Activated CD8-positive, alpha-beta memory T cell treated with anti-CD3 and anti-CD28 coated beads, Interleukin-2, amount 50 U/mL, for 1 hour (primary cell): ENCODE results near the gene TSPAN11.
"Not testable (repeated sequence)": the region's sequence is repeated elsewhere in the genome, so short reads cannot be mapped to it uniquely, and the experiment has no call there.

Experiments used
- DNase-seq: peaks from one replicate; pipeline ENCODE4 v3.0.0-alpha.2; 2020; ENCODE audit errors: extremely low read depth

Gene TSPAN11

DNA sequence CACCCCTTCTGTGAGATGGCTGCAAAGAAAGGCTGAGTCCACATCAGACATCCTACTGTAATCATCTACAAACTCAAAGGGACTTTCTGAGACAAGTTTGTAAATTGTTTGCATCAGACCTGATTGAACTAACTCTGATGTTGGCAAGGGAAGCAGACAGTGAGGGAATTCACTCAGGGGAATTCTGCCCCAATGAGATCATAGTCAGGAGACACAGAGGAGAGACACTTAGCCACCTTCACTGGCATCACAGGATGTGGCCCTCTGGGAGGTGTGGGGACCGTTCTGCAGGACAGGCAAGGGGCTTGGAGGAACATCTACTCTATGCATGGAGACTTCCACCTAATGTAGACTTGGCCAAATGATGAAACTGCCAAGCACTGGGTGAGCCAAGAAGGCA is 76.5 kb downstream of the TSPAN11 start:
- no peak for DNase-seq

DNA sequence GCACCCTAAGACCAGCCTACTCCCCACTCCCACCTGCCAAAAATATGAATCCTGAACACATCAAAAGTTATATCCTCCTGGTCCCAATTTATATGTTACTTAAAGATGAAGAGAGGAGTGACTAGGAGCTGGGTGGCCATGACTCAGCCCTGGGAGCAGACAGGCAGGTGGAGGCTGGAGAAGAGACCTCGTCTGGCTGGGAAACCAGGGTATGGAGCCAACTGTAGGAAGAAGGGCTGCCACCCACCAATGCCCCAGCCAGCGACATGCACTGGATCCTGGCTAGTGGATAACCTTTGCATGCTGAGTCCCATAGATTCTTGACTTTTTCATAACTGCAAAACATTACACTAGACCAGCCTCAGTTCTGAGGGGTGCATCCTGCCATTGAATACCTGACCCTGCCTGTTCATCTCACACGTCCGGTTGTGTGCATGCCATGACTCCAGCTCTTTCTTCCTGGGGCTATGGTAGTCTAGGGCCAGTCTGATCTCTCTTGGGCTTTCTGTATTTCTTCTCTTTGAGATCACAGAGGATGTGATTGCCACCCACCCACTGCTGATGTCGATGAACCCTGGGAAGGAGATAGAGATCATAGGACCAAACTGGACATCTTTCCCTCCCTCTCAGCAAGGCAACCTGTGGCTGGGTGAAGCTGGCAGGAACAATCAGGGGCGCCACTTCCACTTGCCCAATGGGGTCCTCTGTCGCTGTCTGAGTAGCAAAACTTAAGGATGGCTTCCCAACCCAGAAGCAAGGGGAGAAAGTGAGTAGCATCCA is 77.5 kb downstream of the TSPAN11 start:
- DNase-seq = no peak

GRCh38 chr12:31004666-31005065 is 78.1 kb downstream of the TSPAN11 start:
- no peak for DNase-seq

GRCh38 chr12:31005256-31005943 is 78.9 kb downstream of the TSPAN11 start:
- DNase-seq = no peak

DNA sequence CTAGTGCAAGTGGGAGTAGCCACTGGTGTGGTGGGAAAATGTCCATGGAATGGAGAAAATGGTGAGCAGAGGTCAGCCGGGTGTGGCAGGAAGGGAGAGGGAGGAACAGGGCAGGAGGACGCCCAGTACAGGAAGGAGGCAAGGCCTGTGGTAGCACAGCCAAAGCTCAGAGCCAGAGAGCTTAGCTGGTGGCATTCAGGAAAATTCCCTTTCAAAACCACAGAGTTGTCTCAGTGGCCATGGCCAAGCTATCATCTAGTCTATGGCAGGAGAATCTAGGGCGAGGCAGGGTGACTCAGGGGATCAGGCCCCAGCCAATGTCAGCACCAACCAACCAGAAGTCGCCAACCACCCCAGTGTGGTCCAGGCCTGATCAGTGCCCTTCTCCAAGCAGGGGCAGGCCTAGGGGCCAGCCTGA is 79.4 kb downstream of the TSPAN11 start:
- DNase-seq = no peak

DNA sequence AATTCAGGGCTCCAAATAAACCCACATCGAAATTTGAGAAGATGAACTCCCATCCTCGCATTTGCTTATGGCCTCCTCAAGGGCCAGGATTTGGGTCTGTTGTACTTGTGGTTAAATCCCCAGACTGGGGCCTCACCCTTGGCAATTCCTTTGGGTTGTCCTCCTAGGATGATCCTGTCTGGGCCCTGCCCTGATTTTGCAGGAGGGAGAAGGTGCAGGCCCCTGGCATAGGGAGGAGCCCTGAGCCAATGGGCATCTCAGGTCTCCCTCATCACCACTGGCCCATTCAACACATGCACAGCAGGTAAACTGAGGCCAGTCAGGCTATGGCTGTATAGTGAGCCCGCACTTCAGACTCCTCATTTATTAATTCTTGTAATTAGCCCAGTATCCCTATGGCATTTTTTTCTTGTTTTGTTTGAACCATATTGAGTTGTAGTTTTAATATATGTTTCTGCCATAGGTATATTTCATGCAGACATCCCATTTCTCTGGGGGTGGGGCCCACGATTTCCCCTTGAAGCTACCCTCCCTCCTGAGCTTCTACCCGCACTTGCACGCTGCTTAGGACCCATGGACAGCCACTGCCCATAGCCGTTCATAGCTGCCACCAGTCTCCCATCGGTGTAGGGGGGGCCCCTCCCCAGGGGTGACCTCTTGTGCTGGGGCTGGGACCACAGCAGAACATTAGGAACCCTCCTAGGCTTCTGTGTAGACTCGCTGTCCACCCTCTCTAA is 80.0 kb downstream of the TSPAN11 start:
- DNase-seq = no peak

DNA sequence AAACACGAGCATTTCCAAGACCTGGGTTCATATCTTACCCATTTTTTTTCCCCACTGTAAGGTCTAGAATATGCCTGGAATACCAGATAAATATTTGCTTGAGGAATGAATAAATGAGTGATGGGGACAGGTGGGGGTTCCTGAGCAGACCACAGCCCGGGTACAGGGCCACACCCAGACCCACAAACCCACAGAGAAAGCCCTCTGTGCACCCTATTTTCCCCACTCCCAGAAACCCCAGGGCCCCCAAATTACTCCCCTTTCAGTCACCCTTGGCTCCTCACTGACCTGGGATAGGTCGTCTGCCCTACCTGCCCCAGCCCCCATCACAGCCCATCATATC is 80.6 kb downstream of the TSPAN11 start:
- no peak for DNase-seq

GRCh38 chr12:31007636-31008175 is 81.2 kb downstream of the TSPAN11 start:
- DNase-seq = no peak

DNA sequence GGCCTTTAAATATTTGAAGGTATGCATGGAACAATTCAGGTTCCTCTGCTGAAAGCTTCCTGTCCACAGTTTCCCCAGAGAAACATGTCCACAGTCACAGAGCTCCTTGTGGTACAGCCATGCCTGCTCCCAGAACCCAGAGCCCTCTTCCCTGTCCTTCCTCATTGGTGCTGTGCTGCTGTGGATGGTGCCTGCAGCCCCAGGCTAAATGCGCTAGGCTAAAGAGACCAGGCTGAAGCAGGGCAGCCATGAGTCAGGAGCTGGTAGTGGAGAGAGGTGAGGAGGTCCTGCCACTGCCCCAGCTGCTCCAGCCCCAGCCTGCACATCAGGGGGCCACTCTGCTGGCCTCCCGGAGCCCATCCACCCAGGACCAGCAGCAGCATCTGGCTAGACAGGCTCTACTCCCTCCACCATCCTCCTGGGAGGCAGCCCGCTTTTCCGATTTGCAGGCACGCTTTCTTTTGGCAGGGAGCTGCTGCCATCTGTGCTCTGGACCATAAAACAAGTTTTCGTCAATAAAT is 81.8 kb downstream of the TSPAN11 start:
- DNase-seq = no peak

- DNase-seq = no peak
Observed at GRCh38 chr12:31008961-31009840, 82.7 kb downstream of the TSPAN11 start.

DNA sequence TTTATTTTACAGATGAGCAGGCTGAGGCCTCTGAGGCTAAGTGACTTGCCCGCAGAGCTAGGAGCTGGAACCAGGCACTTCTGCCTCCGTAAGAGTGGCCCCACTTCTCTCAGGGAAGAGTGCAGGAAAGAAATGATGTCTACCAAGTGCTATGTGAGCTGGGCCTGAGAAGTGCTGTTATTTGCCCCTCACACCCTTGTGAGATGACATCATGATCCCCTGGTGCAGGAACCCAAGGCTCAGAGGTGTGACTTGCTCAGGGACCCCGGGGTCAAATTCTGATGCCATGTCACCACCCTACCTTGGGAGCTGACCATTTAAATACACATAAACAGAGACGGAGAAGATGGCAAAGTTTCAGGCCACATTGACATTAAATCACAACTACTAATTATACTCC is 83.4 kb downstream of the TSPAN11 start:
- no peak for DNase-seq

DNA sequence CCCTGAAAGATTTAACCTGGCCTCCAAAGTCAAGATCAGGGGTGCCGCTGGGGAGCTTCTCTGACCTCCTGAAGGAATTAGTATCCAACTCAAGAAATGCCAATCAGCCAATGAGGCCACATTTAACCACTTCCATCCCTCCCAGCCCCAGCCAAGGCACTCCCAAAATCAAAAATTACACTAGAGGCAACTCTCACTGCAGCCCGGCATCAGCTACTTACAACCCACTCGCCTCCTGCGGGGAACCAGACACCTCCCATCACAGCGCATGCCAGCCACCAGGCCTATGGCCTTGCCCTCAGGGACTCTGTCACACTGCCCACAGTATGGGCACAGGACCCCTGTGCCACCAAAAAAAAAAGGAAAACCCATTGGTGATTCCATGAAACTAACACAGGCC is 84.8 kb downstream of the TSPAN11 start:
- no peak for DNase-seq

DNA sequence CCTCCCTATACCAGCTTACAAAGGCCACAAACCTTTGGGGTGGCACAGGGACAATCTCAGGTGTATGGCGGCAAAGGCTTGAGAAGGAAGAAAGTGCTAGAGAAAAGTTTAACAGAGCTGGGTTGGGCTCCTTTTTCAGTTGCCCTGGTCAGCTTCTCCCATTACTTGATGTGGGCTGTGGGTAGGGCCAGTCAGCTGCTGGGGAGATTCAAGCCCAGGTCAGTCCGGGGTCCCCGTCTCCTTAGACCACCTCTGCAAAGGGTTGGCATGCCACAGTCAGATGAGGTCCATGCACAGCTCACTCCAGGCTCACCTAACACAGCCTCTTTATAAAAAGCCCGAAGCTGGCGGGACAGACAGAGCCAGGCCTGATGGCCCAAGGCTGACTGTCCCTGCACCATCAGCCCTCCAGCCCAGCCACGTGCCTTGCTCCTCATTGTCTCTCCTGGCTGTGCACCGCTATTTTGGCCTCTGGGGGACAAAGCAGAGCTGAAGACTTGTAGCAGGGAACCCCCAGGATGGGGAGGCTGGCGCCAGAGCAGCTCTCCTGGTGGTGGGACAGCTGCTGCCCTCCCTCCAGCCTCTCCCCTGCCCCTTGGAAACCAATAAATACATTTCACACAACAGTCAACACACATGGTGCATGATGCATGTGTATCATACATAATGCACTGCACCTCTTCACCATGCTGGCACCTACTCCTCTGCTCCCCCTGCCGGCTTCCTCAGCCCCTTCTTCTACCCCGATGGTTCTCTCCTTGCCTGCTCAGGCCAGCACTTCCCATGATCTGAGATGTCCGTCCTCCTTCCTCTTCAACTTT is 85.4 kb downstream of the TSPAN11 start:
- no peak for DNase-seq

GRCh38 chr12:31012567-31012891 is 86.0 kb downstream of the TSPAN11 start:
- not testable (repeated sequence) for DNase-seq

- no peak for DNase-seq
Observed at GRCh38 chr12:31015215-31015614, 88.7 kb downstream of the TSPAN11 start.

DNA sequence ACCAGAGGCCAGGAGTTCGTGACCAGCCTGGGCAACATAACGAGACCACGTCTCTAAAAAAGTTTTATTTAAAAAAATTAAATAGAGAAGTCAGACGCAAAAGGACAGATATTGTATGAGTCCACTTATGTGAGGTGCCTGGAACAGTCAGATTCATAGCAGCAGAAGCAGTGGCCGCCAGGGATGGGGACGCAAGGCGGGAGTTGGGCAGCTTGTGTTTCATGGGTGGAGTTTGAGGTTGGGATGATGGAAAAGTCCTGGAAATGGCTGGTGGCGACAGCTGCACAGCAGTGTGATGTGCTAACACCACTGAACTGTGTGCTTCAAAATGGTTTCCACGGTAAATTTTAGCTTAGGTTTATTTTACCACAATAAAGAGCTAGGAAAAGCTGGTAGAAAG is 89.5 kb downstream of the TSPAN11 start:
- DNase-seq = no peak

GRCh38 chr12:31017535-31017934 is 91.0 kb downstream of the TSPAN11 start:
- no peak for DNase-seq

DNA sequence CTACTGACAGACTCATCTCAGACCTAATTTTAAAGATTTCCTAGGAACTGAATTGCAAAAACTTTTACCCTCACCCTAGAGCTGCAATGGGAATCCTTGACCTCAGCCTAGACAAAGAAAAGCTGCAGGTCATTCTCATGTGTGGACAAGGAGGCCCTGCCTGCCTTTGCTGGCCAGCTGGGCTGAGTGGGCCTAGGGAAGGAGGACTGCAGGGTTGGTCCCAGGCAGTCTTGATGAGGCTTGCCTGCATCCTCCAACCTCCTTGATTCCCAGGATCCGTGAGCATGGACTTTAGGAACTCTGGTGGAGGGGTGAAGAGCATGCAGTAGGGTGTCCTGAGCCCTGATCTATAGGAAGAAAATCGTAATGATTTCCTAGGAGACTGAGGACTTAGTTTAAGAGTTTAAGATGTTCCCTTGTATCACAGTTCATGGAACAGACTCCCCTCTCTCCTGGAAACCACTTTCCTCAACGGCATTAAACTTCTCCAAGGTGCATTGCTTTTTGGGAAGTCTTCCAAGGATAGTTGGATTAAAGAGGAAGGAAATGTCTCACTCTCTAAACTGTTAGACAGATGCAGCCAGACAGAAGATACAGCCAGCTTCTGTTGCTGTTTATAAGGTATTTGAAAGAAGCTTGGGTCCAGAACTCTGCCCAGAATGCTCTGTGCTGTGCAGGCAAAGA is 91.7 kb downstream of the TSPAN11 start:
- no peak for DNase-seq

DNA sequence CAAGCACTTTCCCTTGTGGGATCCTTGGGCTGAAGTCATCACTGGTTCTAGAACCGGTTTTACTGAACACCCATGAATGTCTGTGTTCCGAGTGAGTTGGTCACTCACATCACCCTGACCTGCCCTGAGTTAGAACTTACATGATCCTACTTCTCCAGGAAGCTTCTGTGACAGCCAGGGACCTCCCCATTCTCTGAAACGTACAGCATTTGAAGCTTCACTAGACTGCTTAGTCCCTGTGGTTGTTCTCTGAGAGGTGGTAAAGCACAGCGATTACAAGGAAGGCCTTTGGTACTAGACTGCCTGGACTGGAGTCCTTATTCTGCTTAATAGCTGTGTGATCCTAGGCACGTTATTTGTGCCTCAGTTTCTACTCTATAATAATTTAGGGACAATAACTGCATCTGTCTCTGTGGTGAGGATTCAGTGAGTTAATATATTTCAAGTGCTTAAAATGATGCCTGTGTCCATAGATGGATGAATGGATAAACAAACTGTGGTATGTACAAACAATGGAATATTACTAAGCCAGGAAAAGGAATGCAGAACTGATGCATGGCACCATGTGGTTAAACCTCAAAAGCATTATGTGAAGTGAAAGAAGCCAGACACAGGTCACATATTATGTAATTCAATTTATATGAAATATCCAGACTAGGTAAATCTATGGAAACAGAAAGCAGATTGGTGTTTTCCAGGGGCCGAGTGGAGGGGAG is 92.4 kb downstream of the TSPAN11 start:
- DNase-seq = no peak
